SK-N-SH (cell line): Measurements from ENCODE around the gene RGS14. TPM values are rescaled to one million over a fixed set of nuclear protein-coding genes. Genes with fewer than 3 reads are reported as not detected.

ENCODE experiments used
- CTCF ChIA-PET: fragments of 300-600, 350-600 bp; formaldehyde crosslinking; extraction: SDS; loops from one replicate; lab custom pipeline; 2021; lab: Yijun Ruan, JAX
- POLR2A ChIA-PET: fragments of 350-600 bp; sonication (Branson Sonifier 250); formaldehyde crosslinking; extraction: SDS; loops from one replicate; lab custom pipeline; 2020; ENCODE audit warnings: antibody characterized with exemption, inconsistent platforms; lab: Yijun Ruan, JAX
- DNase-seq: peaks from one replicate; pipeline ENCODE4 v3.0.0; 2012
- H2AFZ ChIP-seq: fragments of 200-600 bp; sonication (generic); 2 replicates; pipeline ENCODE4 v1.8.1; 2016; ENCODE audit warnings: antibody characterized with exemption, mild to moderate bottlenecking, low read depth
- H3F3A ChIP-seq: fragments of 200-600 bp; sonication (generic); replicated peaks from 2 replicates; pipeline ENCODE3; 2016; ENCODE audit warnings: antibody characterized with exemption, mild to moderate bottlenecking; ENCODE audit not compliant: insufficient read depth
- H3K27ac ChIP-seq, 2 experiments: fragments of 200-500 bp in 1 of 2; fragments of 200-600 bp in 1 of 2; sonication (Bioruptor generic) in 1 of 2; sonication (generic), shearing (Covaris generic) in 1 of 2; 2 replicates each; pipeline versions ENCODE4 v1.5.1 to v1.6.1; 2014 to 2016; ENCODE audit warnings: low read depth in 2 of 2, inconsistent platforms in 1 of 2, low read length in 1 of 2, mild to moderate bottlenecking in 1 of 2, mixed read lengths in 1 of 2
- H3K27me3 ChIP-seq: fragments of 200-600 bp; sonication (generic), shearing (Covaris generic); 2 replicates; pipeline ENCODE4 v1.6.1; 2016; ENCODE audit warnings: mixed run types; ENCODE audit not compliant: insufficient read depth
- H3K36me3 ChIP-seq, 2 experiments: fragments of 200-500 bp in 1 of 2; fragments of 200-600 bp in 1 of 2; sonication (Bioruptor generic) in 1 of 2; sonication (generic) in 1 of 2; replicated peaks in 1 of 2; 2 replicates each; pipeline versions ENCODE3 to v1.5.1; 2014 to 2016; ENCODE audit warnings: low read length in 1 of 2, mild to moderate bottlenecking in 1 of 2; ENCODE audit not compliant: insufficient read depth in 2 of 2, control insufficient read depth in 1 of 2
- H3K4me1 ChIP-seq, 2 experiments: fragments of 200-500 bp in 1 of 2; fragments of 200-600 bp in 1 of 2; sonication (Bioruptor generic) in 1 of 2; sonication (generic), shearing (Covaris generic) in 1 of 2; 2 replicates each; pipeline versions ENCODE4 v1.5.1 to v1.6.1; 2014 to 2016; ENCODE audit warnings: low read depth in 1 of 2, low read length in 1 of 2, mixed run types in 1 of 2; ENCODE audit not compliant: insufficient read depth in 2 of 2, control insufficient read depth in 1 of 2
- H3K4me2 ChIP-seq: fragments of 200-600 bp; sonication (generic), shearing (Covaris generic); 2 replicates; pipeline ENCODE4 v1.6.1; 2017; ENCODE audit warnings: mixed run types
- H3K4me3 ChIP-seq, 2 experiments: fragments of 200-500 bp in 1 of 2; fragments of 200-600 bp in 1 of 2; sonication (Bioruptor generic) in 1 of 2; sonication (generic), shearing (Covaris generic) in 1 of 2; 2 replicates each; pipeline versions ENCODE4 v1.5.1 to v1.8.1; 2014 to 2016; ENCODE audit warnings: low read depth in 2 of 2, inconsistent platforms in 1 of 2, low read length in 1 of 2, mild to moderate bottlenecking in 1 of 2, mixed read lengths in 1 of 2, moderate library complexity in 1 of 2
- H3K79me2 ChIP-seq: fragments of 200-600 bp; sonication (generic); 2 replicates; pipeline ENCODE4 v1.8.1; 2017; ENCODE audit warnings: mild to moderate bottlenecking; ENCODE audit not compliant: insufficient read depth
- H3K9ac ChIP-seq: fragments of 200-600 bp; sonication (generic); 2 replicates; pipeline ENCODE4 v1.6.1; 2017; ENCODE audit warnings: mixed run types
- H3K9me2 ChIP-seq: fragments of 200-600 bp; sonication (generic); 2 replicates; pipeline ENCODE4 v1.6.1; 2017; ENCODE audit warnings: mixed run types
- H3K9me3 ChIP-seq: fragments of 200-600 bp; sonication (generic); 2 replicates; pipeline ENCODE4 v1.6.1; 2017; ENCODE audit warnings: mixed run types, mild to moderate bottlenecking, moderate library complexity
- H4K20me1 ChIP-seq: fragments of 200-600 bp; sonication (generic); 2 replicates; pipeline ENCODE4 v1.6.1; 2017; ENCODE audit warnings: mild to moderate bottlenecking, mixed run types; ENCODE audit not compliant: insufficient read depth
- ELF1 ChIP-seq: IDR thresholded peaks from 2 replicates; pipeline ENCODE4 v1.4.0; 2012
- EP300 ChIP-seq, 2 experiments: IDR thresholded peaks; 2 replicates each; pipeline versions ENCODE4 v1.4.0 to v1.6.1; 2012; ENCODE audit warnings: borderline replicate concordance in 1 of 2, low read depth in 1 of 2, low read length in 1 of 2
- EZH2phosphoT487 ChIP-seq: fragments of 200-600 bp; sonication (generic); IDR thresholded peaks from 2 replicates; pipeline ENCODE4 v1.6.1; 2017; ENCODE audit warnings: low read depth, mixed run types, mild to moderate bottlenecking, antibody characterized with exemption, moderate library complexity, borderline replicate concordance
- FOSL2 ChIP-seq: IDR thresholded peaks from 2 replicates; pipeline ENCODE4 v1.4.0; 2012; ENCODE audit warnings: low read depth, mild to moderate bottlenecking, moderate library complexity, borderline replicate concordance
- FOXJ3 ChIP-seq: sonication (generic); formaldehyde crosslinking; IDR thresholded peaks from 2 replicates; pipeline ENCODE4 v1.5.1; 2020; ENCODE audit warnings: mild to moderate bottlenecking, missing genetic modification reagents
- MEF2A ChIP-seq: IDR thresholded peaks from 2 replicates; pipeline ENCODE4 v1.4.0; 2012; ENCODE audit warnings: low read depth, borderline replicate concordance
- MXI1 ChIP-seq: IDR thresholded peaks from 2 replicates; pipeline ENCODE4 v1.6.1; 2012; ENCODE audit warnings: mild to moderate bottlenecking, low read depth, low read length, improper control_type of control experiment
- NFIC ChIP-seq: IDR thresholded peaks from 2 replicates; pipeline ENCODE4 v1.4.0; 2012; ENCODE audit warnings: borderline replicate concordance
- RCOR1 ChIP-seq: fragments of 150-350 bp; IDR thresholded peaks from 2 replicates; pipeline ENCODE4 v1.6.1; 2017; ENCODE audit warnings: antibody characterized with exemption, low read length
- RFX5 ChIP-seq: IDR thresholded peaks from 2 replicates; pipeline ENCODE4 v1.6.1; 2012; ENCODE audit warnings: mild to moderate bottlenecking, improper control_type of control experiment, low read length
- SIN3A ChIP-seq: IDR thresholded peaks from 2 replicates; pipeline ENCODE4 v1.6.1; 2012; ENCODE audit warnings: low read depth, mild to moderate bottlenecking, low read length, moderate library complexity, borderline replicate concordance
- TAF1 ChIP-seq: IDR thresholded peaks from 2 replicates; pipeline ENCODE4 v1.6.1; 2012; ENCODE audit warnings: low read depth, mild to moderate bottlenecking, low read length, moderate library complexity, borderline replicate concordance
- YY1 ChIP-seq: IDR thresholded peaks from 2 replicates; pipeline ENCODE4 v1.4.0; 2012; ENCODE audit warnings: low read depth, mild to moderate bottlenecking
- WGBS: methylation state at CpG from one replicate; pipeline ENCODE4 v1.1.6; 2017; ENCODE audit warnings: low lambda C conversion rate; 5-methylcytosine and 5-hydroxymethylcytosine counted together
- polyA plus RNA-seq, 3 experiments: library from polyadenylated mRNA; depleted of rRNA; stranded (reverse); fragments of >200 nt; gene quantifications; 2 replicates each; pipeline ENCODE4 v1.2.3, GENCODE V29; 2012
- TF ChIP-seq, protein P1 (sequence below): IDR thresholded peaks from 2 replicates; pipeline ENCODE4 v1.6.1; 2012; ENCODE audit warnings: mild to moderate bottlenecking, low read depth, low read length, moderate library complexity
- TF ChIP-seq, protein P2 (sequence below): fragments of 150-350 bp; IDR thresholded peaks from 2 replicates; pipeline ENCODE4 v1.6.1; 2017; ENCODE audit warnings: antibody characterized with exemption, low read length, low read depth, borderline replicate concordance
- TF ChIP-seq, protein P3 (sequence below): fragments of 150-350 bp; IDR thresholded peaks from 2 replicates; pipeline ENCODE4 v1.6.1; 2016; ENCODE audit warnings: mild to moderate bottlenecking, low read depth, low read length
- TF ChIP-seq, protein P4 (sequence below): fragments of 200-600 bp; sonication (generic); IDR thresholded peaks from 2 replicates; pipeline ENCODE4 v1.6.1; 2017; ENCODE audit warnings: antibody characterized with exemption, mild to moderate bottlenecking, moderate library complexity

RGS14 gene
- polyA plus RNA-seq, 1 of the 3 experiments (the other 2 are of a cell fraction) = 26.5 TPM

DNA sequence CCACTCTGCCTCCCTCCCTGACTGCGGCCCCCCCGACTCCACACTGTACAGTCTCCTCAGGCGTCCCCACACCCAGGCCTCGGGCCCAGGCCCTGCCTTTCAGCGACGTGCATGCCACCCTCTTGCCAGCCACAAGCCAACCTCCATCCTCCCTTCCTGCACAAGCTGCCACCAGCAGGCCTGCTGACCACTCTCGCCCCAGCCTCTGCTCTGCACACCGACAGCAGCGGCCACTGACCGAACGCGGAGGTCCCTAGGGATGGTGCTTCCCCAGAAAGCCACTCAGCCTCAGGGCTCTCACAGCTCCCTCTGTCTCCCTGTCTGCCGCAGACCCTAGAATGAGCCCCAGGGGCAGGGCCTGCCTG, 24.8 kb upstream of the RGS14 start:
- ChIA-PET CTCF (interaction anchor here (1.0 to 4.4 kb wide), 3 partner anchors 12 to 23 kb away, joined by 4 to 23 read pairs (median 5); no protein-coding TSS in a partner anchor), POLR2A (no interaction called here)

DNA sequence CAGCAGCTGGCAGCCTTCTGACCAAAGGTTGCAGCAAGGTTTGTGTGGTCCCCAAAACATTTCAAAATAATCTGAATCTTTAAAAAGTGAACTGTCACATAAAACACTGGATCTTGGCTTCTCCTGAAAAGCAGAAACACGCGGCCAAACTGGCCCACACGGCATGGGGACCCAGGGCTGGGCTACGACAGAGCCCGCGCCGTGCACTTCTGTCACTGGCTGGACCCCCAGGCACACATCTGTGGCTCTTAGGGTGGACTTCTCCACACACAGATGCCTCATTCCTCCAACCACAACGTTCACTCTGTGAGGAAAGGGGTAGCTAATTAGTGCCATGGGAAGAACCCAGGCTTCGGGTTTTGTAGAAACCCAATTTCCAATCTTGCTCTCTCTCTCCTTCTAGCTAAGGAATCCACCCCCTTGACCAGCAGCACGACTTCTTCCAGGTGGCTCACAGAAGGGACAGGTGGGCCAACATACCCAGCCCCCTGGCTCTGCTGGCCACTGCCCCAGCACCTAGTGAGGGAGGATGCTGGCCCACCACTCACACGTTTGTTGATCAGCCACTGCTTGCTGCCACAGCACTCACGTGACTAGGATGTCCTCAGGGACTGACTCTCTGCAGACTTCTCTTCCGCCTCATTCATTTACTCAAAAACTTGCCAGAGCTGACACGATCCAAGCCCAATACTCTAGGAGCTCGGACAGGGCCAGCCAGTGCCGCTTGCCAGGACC, 24.1 kb upstream of the RGS14 start:
- peaks cover 3 to 85% of the 10 kb centered on the region in 2 experiments for H3K36me3 ChIP-seq
- no peak overlapping the region for H3K4me2 ChIP-seq
- no peaks in the 10 kb centered on the region; the same call in 1 of the 2 replicates for H3K79me2 ChIP-seq
- no peak for DNase-seq
- no peaks in the 10 kb centered on the region for H3K9me3 ChIP-seq
- H3F3A ChIP-seq = no peaks in the 10 kb centered on the region
- no peaks in the 10 kb centered on the region for H3K27me3 ChIP-seq
- H4K20me1 ChIP-seq = no peaks in the 10 kb centered on the region
- CTCF ChIA-PET = interaction anchor here (0.6 to 4.4 kb wide), 6 partner anchors 10 to 56 kb away, joined by 3 to 23 read pairs (median 3); no protein-coding TSS in a partner anchor
- H3K4me1 ChIP-seq = no peaks in the 10 kb centered on the region
- 92% methylated on average over 16 of the region's 16 CpGs for WGBS
- H2AFZ ChIP-seq = no peak overlapping the region
- no peak overlapping the region for H3K4me3 ChIP-seq
- POLR2A ChIA-PET = no interaction called here
- no peaks in the 10 kb centered on the region for H3K9me2 ChIP-seq
- no peak overlapping the region for H3K9ac ChIP-seq
- H3K27ac ChIP-seq = no peak overlapping the region
- no peak for TF ChIP-seq SIN3A
- no peak for TF ChIP-seq MEF2A
- TF ChIP-seq MXI1 = no peak
- no peak for TF ChIP-seq RCOR1
- TF ChIP-seq NFIC = no peak
- no peak for TF ChIP-seq EP300 (IDR thresholded peaks at IDR 0.05; ENCODE audit: borderline replicate concordance in 1 of 2, low read depth in 1 of 2, low read length in 1 of 2)
- TF ChIP-seq, protein P1, sequence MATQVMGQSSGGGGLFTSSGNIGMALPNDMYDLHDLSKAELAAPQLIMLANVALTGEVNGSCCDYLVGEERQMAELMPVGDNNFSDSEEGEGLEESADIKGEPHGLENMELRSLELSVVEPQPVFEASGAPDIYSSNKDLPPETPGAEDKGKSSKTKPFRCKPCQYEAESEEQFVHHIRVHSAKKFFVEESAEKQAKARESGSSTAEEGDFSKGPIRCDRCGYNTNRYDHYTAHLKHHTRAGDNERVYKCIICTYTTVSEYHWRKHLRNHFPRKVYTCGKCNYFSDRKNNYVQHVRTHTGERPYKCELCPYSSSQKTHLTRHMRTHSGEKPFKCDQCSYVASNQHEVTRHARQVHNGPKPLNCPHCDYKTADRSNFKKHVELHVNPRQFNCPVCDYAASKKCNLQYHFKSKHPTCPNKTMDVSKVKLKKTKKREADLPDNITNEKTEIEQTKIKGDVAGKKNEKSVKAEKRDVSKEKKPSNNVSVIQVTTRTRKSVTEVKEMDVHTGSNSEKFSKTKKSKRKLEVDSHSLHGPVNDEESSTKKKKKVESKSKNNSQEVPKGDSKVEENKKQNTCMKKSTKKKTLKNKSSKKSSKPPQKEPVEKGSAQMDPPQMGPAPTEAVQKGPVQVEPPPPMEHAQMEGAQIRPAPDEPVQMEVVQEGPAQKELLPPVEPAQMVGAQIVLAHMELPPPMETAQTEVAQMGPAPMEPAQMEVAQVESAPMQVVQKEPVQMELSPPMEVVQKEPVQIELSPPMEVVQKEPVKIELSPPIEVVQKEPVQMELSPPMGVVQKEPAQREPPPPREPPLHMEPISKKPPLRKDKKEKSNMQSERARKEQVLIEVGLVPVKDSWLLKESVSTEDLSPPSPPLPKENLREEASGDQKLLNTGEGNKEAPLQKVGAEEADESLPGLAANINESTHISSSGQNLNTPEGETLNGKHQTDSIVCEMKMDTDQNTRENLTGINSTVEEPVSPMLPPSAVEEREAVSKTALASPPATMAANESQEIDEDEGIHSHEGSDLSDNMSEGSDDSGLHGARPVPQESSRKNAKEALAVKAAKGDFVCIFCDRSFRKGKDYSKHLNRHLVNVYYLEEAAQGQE = no peak
- TF ChIP-seq EZH2phosphoT487 = no peak

More for the DNA sequence above, 24.8 kb upstream of the RGS14 start:
- 94% methylated on average over 12 of the region's 13 CpGs for WGBS
- H3K36me3 ChIP-seq = peaks cover 3 to 82% of the 10 kb centered on the region in 2 experiments
- no peak overlapping the region for H3K9ac ChIP-seq
- H3K27me3 ChIP-seq = no peaks in the 10 kb centered on the region
- no peaks in the 10 kb centered on the region for H3K9me3 ChIP-seq
- no peak overlapping the region for H2AFZ ChIP-seq
- H4K20me1 ChIP-seq = no peaks in the 10 kb centered on the region
- no peaks in the 10 kb centered on the region for H3K4me1 ChIP-seq
- H3K4me2 ChIP-seq = no peak overlapping the region
- H3K27ac ChIP-seq = no peak overlapping the region
- H3K9me2 ChIP-seq = no peaks in the 10 kb centered on the region
- H3K4me3 ChIP-seq = no peak overlapping the region
- no peaks in the 10 kb centered on the region; the same call in none of the 2 replicates for H3K79me2 ChIP-seq
- no peaks in the 10 kb centered on the region for H3F3A ChIP-seq
- DNase-seq = no peak
- TF ChIP-seq, protein P2, sequence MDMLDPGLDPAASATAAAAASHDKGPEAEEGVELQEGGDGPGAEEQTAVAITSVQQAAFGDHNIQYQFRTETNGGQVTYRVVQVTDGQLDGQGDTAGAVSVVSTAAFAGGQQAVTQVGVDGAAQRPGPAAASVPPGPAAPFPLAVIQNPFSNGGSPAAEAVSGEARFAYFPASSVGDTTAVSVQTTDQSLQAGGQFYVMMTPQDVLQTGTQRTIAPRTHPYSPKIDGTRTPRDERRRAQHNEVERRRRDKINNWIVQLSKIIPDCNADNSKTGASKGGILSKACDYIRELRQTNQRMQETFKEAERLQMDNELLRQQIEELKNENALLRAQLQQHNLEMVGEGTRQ = no peak
- TF ChIP-seq YY1 = no peak
- TF ChIP-seq RFX5 = no peak
- no peak for TF ChIP-seq EP300 (IDR thresholded peaks at IDR 0.05; ENCODE audit: borderline replicate concordance in 1 of 2, low read depth in 1 of 2, low read length in 1 of 2)
- TF ChIP-seq MXI1 = no peak
- no peak for TF ChIP-seq FOXJ3 (CRISPR knock-in tag)
- no peak for TF ChIP-seq FOSL2
- TF ChIP-seq, protein P3, sequence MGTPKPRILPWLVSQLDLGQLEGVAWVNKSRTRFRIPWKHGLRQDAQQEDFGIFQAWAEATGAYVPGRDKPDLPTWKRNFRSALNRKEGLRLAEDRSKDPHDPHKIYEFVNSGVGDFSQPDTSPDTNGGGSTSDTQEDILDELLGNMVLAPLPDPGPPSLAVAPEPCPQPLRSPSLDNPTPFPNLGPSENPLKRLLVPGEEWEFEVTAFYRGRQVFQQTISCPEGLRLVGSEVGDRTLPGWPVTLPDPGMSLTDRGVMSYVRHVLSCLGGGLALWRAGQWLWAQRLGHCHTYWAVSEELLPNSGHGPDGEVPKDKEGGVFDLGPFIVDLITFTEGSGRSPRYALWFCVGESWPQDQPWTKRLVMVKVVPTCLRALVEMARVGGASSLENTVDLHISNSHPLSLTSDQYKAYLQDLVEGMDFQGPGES = no peak
- no peak for TF ChIP-seq TAF1
- TF ChIP-seq EZH2phosphoT487 = no peak
- TF ChIP-seq, protein P4, sequence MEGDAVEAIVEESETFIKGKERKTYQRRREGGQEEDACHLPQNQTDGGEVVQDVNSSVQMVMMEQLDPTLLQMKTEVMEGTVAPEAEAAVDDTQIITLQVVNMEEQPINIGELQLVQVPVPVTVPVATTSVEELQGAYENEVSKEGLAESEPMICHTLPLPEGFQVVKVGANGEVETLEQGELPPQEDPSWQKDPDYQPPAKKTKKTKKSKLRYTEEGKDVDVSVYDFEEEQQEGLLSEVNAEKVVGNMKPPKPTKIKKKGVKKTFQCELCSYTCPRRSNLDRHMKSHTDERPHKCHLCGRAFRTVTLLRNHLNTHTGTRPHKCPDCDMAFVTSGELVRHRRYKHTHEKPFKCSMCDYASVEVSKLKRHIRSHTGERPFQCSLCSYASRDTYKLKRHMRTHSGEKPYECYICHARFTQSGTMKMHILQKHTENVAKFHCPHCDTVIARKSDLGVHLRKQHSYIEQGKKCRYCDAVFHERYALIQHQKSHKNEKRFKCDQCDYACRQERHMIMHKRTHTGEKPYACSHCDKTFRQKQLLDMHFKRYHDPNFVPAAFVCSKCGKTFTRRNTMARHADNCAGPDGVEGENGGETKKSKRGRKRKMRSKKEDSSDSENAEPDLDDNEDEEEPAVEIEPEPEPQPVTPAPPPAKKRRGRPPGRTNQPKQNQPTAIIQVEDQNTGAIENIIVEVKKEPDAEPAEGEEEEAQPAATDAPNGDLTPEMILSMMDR = no peak
- TF ChIP-seq ELF1 = no peak
- TF ChIP-seq SIN3A = no peak
- TF ChIP-seq, all 33 proteins: peak for 0
